Spleen (tissue), 7 donors: ENCODE results near the gene ADARB1.

ENCODE experiments used
- POLR2A ChIP-seq, 3 donors: fragments of 450-650 bp; IDR thresholded peaks; one replicate each; pipeline ENCODE4 v1.5.1; 2017; ENCODE audit warnings: antibody characterized with exemption in 3 of 3, mild to moderate bottlenecking in 1 of 3
- POLR2AphosphoS5 ChIP-seq, 3 donors: sonication (generic); formaldehyde crosslinking; IDR thresholded peaks; one replicate each; pipeline ENCODE4 v1.5.1; 2017; ENCODE audit warnings: antibody characterized with exemption in 3 of 3
- TF ChIP-seq, protein P1 (sequence below), 11 experiments: fragments of 200-600 bp in 7 of 11; fragments of 450-650 bp in 4 of 11; sonication (generic) in 4 of 11; IDR thresholded peaks in 8 of 11; conservative IDR thresholded peaks in 3 of 11; 1 replicate in 7 of 11; 2 replicates in 4 of 11; pipeline versions ENCODE4 v1.4.0 to v1.8.0; 2016 to 2021; ENCODE audit warnings: antibody characterized with exemption in 11 of 11, inconsistent platforms in 4 of 11, mild to moderate bottlenecking in 1 of 11
- donor health status: DM: no; HTN: no; CAD: no; lungs with moderate emphysema.
- donor health status: DM: no; HTN: no; CAD: no.
- donor health status: DM: no; HTN: no; CAD: no.

DNA sequence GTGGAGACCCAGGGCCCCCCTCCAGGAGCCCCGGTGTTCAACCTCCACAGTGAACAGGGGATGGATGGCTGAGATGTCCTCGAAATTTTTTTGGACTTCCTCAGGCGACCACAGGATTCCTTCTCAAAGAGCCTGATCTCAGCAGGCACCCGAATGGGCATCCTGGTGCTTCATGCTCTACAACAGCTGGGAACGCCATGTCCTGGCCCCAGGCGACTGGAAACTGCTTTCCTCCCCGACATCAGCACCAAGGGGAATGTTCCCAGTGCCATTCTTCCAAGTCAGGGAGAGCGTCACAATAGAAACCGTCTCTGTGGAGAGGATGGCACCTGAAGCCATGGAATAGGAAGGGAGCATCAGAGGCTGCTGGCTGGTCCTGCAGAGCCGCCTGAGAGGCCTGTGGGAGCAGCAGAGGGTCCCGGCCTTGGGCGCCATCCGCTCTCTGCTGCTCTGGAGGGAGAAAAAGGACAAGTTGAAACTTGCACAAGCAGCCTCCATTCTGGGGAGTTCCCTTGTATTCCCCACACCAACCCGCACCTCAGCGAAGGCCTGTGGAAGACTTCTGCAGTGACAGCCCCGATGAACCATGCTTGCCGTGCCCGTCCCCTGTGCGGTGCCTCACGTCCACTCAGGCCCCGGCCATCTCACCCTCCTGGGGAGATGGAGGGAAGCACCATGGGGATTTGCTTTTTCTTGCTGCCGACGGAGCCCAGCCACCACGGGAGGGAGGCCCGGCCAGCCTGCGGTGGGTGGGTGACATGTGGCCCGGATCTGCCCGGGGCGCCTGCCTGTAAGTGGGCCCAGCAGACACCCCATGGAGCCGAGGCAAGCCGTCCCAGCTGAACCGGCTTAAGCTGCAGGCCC lies 2.3 kb upstream of the ADARB1 start:
- TF ChIP-seq, protein P1, sequence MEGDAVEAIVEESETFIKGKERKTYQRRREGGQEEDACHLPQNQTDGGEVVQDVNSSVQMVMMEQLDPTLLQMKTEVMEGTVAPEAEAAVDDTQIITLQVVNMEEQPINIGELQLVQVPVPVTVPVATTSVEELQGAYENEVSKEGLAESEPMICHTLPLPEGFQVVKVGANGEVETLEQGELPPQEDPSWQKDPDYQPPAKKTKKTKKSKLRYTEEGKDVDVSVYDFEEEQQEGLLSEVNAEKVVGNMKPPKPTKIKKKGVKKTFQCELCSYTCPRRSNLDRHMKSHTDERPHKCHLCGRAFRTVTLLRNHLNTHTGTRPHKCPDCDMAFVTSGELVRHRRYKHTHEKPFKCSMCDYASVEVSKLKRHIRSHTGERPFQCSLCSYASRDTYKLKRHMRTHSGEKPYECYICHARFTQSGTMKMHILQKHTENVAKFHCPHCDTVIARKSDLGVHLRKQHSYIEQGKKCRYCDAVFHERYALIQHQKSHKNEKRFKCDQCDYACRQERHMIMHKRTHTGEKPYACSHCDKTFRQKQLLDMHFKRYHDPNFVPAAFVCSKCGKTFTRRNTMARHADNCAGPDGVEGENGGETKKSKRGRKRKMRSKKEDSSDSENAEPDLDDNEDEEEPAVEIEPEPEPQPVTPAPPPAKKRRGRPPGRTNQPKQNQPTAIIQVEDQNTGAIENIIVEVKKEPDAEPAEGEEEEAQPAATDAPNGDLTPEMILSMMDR (IDR thresholded peaks at IDR 0.05 in 8 of 11, conservative IDR thresholded peaks at IDR 0.05 in 3 of 11) = no peak
- TF ChIP-seq POLR2A (IDR thresholded peaks at IDR 0.05) = no peak
- TF ChIP-seq POLR2AphosphoS5 (IDR thresholded peaks at IDR 0.05) = no peak
